Left lung (tissue), 10 donors: ENCODE data around the gene SEPTIN5. TPM values are rescaled to one million over a fixed set of nuclear protein-coding genes. Genes with fewer than 3 reads are reported as not detected.

Experiments
- ATAC-seq: fragments of 200-7000 bp; cut with Tn5 transposase; one replicate; pipeline ENCODE4 v1.9.1; 2020; ENCODE audit warnings: moderate library complexity
- DNase-seq, 4 donors: peaks; one replicate each; pipeline ENCODE4 v3.0.0-alpha.2; 2013 to 2020
- H3K27ac ChIP-seq, 2 donors: fragments of 200-600 bp; sonication (generic) in 1 of 2; one replicate each; pipeline versions ENCODE4 v1.5.0 to v1.8.0; 2020 to 2021
- H3K27me3 ChIP-seq, 2 donors: fragments of 200-600 bp; sonication (generic) in 1 of 2; one replicate each; pipeline versions ENCODE4 v1.5.0 to v1.8.0; 2020 to 2021
- H3K36me3 ChIP-seq, 2 donors: fragments of 200-600 bp; sonication (generic) in 1 of 2; one replicate each; pipeline versions ENCODE4 v1.5.0 to v1.8.0; 2020 to 2021
- H3K4me1 ChIP-seq, 2 donors: fragments of 200-600 bp; one replicate each; pipeline ENCODE4 v1.8.0; 2021
- H3K4me3 ChIP-seq, 2 donors: fragments of 200-600 bp; sonication (generic) in 1 of 2; one replicate each; pipeline versions ENCODE4 v1.5.0 to v1.8.0; 2020 to 2021; ENCODE audit warnings: mild to moderate bottlenecking in 1 of 2
- H3K9me3 ChIP-seq, 2 donors: fragments of 200-600 bp; sonication (generic) in 1 of 2; one replicate each; pipeline versions ENCODE4 v1.5.0 to v1.8.0; 2020 to 2021
- CTCF ChIP-seq, 2 donors: fragments of 200-600 bp; sonication (generic) in 1 of 2; IDR thresholded peaks; one replicate each; pipeline versions ENCODE4 v1.5.0 to v1.8.0; 2021; ENCODE audit warnings: antibody characterized with exemption in 2 of 2
- intact Hi-C, 2 donors: fragments of 100-400 bp; cut with DNase I; formaldehyde crosslinking; loops; one replicate each; pipeline versions ENCODE4 v1.11.2 to v1.14.2; 2022
- polyA plus RNA-seq, 6 donors: library from polyadenylated mRNA; unstranded; fragments of 120-200 nt; gene quantifications; one replicate each; pipeline ENCODE4 v1.2.1, GENCODE V29; 2013; ENCODE audit not compliant: insufficient read length in 6 of 6
- total RNA-seq, 2 donors: library from RNA; stranded (reverse); fragmentation: NEBNext Ultra II Directional; extraction: Animal tissue kit (Norgen Biotek cat#: 25700); gene quantifications; one replicate each; pipeline ENCODE4 v1.2.1, GENCODE V29; 2021
- donor health status: DM: no; HTN: yes; CAD: no.
- donor health status: DM: no; HTN: no; CAD: no.

SEPTIN5 gene
- total and polyA plus RNA-seq, 8 donors: 14.6 to 80.0 (median 63.0) TPM

- H3K27me3 ChIP-seq: peaks cover 0 to 43% of the 10 kb centered on the region in 2 donors
- ATAC-seq (no peak), DNase-seq (no peak)
- no peaks in the 10 kb centered on the region for H3K9me3 ChIP-seq
- H3K4me1 ChIP-seq: peaks cover 0 to 17% of the 10 kb centered on the region in 2 donors
- intact Hi-C loops: no loop called here
- no peaks in the 10 kb centered on the region for H3K36me3 ChIP-seq
- no peak overlapping the region for H3K4me3 ChIP-seq
- TF ChIP-seq CTCF (IDR thresholded peaks at IDR 0.05): no peak
- no peak overlapping the region for H3K27ac ChIP-seq
Observed at GRCh38 chr22:19691007-19691720, 23.1 kb upstream of the SEPTIN5 start.

- peaks cover 0 to 17% of the 10 kb centered on the region in 2 donors for H3K4me1 ChIP-seq
- TF ChIP-seq CTCF (IDR thresholded peaks at IDR 0.05): no peak
- no peaks in the 10 kb centered on the region for H3K9me3 ChIP-seq
- peak in 1 of 4 donors; percentile 37 for DNase-seq
- H3K27ac ChIP-seq: no peak overlapping the region
- H3K4me3 ChIP-seq: no peak overlapping the region
- ATAC-seq: peak; percentile 74
- intact Hi-C loops: no loop called here
- H3K27me3 ChIP-seq: peaks cover 0 to 43% of the 10 kb centered on the region in 2 donors
- H3K36me3 ChIP-seq: no peaks in the 10 kb centered on the region
Observed at GRCh38 chr22:19691721-19692341, 22.5 kb upstream of the SEPTIN5 start.

GRCh38 chr22:19693581-19693980 lies 20.7 kb upstream of the SEPTIN5 start:
- intact Hi-C loops: no loop called here
- no peak overlapping the region for H3K27ac ChIP-seq
- ATAC-seq: no peak
- no peak overlapping the region for H3K4me3 ChIP-seq
- no peak for DNase-seq
- peaks cover 0 to 11% of the 10 kb centered on the region in 2 donors for H3K4me1 ChIP-seq
- no peaks in the 10 kb centered on the region for H3K9me3 ChIP-seq
- no peak for TF ChIP-seq CTCF (IDR thresholded peaks at IDR 0.05)
- H3K27me3 ChIP-seq: peaks cover 0 to 29% of the 10 kb centered on the region in 2 donors
- no peaks in the 10 kb centered on the region for H3K36me3 ChIP-seq

- Histone ChIP-seq H3K9me3 (no peaks in the 10 kb centered on the region), H3K27me3 (peaks cover 0 to 23% of the 10 kb centered on the region in 2 donors), H3K4me3 (no peak overlapping the region), H3K36me3 (no peaks in the 10 kb centered on the region), H3K4me1 (peaks cover 0 to 7% of the 10 kb centered on the region in 2 donors), H3K27ac (no peak overlapping the region)
- no peak for TF ChIP-seq CTCF (IDR thresholded peaks at IDR 0.05)
- DNase-seq: no peak
- no peak for ATAC-seq
- intact Hi-C loops: no loop called here
Observed at GRCh38 chr22:19693981-19694670, 20.2 kb upstream of the SEPTIN5 start.

- no peak for TF ChIP-seq CTCF (IDR thresholded peaks at IDR 0.05)
- H3K9me3 ChIP-seq: no peaks in the 10 kb centered on the region
- H3K4me1 ChIP-seq: peaks cover 0 to 2% of the 10 kb centered on the region in 2 donors
- no peak for DNase-seq
- peaks cover 0 to 18% of the 10 kb centered on the region in 2 donors for H3K27me3 ChIP-seq
- H3K36me3 ChIP-seq: no peaks in the 10 kb centered on the region
- ATAC-seq: no peak
- H3K4me3 ChIP-seq: no peak overlapping the region
- no peak overlapping the region for H3K27ac ChIP-seq
- intact Hi-C loops: no loop called here
Observed at GRCh38 chr22:19694696-19695095, 19.6 kb upstream of the SEPTIN5 start.
